ENCODE data around the gene EDC4.

- TF ChIP-seq POLR2A (IDR thresholded peaks at IDR 0.05) (no peak), CTCF (IDR thresholded peaks at IDR 0.05) (no peak), EP300 (IDR thresholded peaks at IDR 0.05) (no peak), POLR2AphosphoS5 (IDR thresholded peaks at IDR 0.05) (no peak)
Observed at GRCh38 chr16:67885545-67885944, 12.7 kb downstream of the EDC4 start.

All from stomach (tissue), 4 donors.